NCI-H146 treated with DMSO at 0.1 percent for 48 hours (cell line): Measurements from ENCODE around the gene APOC3.

Experiments used
- DNase-seq: peaks from one replicate; lab custom pipeline; 2025; ENCODE audit not compliant: unreplicated experiment; lab: John Stamatoyannopoulos, UW

Gene APOC3

GRCh38 chr11:116847612-116848011 is 17.9 kb downstream of the APOC3 start:
- DNase-seq: no peak

DNA sequence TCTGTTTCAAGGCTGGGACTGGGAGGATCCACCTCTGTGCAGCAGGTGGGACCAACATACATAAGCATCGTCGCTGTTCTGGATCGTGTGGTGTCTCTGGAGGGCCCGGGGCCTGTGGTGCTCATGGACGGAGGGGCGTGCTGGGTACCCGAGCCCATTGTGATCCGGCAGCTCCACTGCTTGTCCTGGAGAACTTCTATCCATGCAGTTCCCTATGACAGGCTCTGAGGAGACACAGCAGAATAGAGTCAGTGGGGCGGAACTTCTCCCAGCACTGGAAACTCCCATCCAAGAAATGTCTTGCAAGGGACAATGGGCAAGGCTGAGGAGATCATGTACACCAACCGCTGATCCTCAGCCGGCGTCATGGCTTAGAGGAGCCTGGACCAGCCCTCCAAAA is 19.4 kb downstream of the APOC3 start:
- DNase-seq: no peak

- DNase-seq: no peak
These were observed 19.8 kb downstream of the APOC3 start for GRCh38 chr11:116849486-116849885.

DNA sequence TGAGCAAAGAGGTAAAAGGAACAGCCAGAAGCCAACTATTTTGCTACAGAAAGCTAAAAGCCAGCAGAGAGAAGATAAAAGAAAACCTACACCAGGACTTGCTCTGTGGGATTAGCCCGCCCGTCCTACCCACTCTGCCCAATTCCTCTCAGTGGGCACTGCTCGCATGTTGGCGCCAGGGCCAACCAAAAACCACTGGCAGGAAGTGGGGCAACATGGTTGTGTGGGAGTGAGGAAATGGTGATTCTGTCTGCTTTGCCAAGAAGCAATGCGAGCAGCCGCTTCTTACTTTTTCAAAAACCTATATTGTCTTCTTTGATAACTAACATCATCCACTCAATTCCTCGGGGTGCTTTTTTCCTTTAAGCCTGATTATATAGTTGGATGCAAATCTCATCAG is 21.9 kb downstream of the APOC3 start:
- no peak for DNase-seq

DNA sequence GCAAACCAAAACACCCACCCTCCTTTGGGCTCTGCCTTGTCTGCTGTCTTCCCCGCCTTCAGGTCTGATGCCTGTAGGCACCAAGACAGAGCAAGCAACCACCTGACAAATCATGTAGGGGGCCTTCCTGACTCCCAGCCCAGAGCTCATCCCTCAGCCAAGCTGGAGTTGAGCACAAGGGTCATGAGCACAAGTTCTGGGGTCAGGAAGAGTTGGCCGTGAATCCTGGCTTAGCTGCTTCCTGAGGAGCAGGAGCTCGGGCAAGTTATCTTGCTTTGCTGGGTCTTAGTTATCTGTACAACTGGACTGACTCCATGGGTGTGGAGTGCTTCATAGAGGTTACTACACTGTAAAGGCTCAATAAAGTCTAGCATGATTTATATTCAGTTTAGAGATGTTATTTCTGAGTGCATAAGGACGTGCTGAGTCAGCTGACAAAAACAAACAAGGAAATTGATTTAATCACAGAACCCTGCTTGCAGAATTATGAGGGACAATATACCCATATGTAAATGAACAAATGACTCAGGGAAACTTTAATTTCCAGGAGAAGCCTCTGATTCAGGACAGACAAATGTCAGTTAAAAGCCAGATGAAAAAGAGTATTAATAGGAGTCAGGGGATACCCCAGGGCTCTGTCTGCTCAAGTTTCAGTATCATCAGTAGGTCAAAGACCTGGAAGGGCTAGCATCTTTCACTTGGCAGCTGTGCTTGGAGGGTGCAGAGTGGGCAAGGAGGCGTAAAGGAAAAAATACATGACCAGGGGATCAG is 22.7 kb downstream of the APOC3 start:
- DNase-seq: no peak

DNA sequence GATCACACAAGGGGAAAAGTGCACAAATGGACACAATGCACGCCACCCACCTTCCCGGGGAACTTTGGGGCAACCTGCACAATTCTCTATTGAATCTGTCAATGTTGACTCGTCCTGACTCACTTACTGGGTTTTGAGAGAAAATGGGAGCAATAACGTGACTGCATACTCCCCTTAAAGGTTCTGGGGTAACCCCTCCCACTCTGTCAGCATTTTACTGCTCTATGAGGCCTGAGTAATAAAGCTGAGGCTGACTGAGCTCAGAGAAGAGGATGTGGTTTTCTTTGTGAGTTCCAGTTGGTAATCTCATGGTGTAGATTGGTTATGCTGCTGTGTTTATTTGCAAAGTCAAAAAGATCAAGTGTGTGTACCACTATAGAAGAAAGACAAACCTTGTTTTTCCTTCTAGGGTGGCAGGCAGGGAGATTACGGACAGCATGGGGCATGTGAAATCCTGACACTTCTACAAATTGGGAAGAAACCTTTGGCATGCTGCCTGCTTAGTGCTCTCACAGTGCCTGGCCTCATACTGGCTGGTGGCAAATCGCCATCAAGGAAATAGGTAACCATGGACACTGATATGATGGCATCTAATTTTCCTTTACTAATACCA is 23.9 kb downstream of the APOC3 start:
- no peak for DNase-seq

DNA sequence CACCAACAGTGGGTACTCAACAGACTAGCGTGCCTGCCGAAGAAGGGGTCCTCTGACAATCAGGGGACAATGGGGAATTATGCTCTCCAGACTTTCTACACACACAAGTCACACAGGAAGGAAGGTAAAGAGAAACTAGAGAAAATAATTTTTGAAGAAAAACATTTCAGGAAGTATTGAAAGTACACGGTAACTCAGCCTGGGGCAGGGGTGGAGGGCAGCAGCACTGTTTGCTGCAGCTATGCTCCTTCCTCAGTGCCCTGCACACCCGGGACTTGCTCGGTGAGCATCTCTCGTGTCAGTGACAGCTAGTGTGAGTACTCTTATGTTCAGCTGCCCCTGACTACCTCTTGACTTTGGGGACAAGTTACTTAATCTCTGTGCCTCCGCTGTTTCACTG is 25.7 kb downstream of the APOC3 start:
- DNase-seq: no peak

DNA sequence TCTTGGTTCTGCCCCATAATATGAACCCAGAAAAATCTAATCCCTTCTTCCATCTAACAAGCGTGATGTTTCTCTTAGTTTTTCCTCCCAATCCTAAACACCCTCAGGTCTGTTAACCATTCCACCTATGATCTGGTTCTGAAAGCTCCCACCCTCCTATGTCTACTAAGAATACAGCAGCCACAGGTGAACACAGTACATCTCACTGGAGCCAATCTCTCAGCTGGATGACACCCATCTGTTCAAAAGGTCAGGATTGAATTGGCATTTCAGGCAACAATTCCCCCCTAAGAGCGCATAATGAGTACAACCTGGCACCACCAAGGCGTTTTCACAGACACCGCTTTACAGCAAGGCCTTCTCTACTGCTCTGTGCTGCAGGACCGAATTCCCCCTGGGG is 26.7 kb downstream of the APOC3 start:
- no peak for DNase-seq

DNA sequence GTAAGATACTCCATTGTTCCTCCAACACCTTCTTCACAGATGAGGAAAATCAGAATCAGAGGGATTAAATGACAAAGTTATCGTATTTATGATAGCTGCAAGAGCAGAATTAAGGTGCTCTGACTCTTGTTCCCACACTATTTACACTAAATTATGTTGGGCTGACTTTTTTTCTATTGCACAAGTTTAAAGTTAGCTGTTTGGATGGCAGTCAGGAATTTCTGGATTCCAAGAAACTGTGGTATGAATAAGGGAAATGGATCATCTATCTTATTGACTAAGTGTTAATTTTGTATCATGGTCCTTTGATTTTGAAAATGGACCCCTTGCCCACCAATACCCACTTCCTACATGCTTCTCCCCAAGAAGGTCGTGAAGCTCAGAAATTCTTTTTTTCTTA is 27.6 kb downstream of the APOC3 start:
- no peak for DNase-seq

DNA sequence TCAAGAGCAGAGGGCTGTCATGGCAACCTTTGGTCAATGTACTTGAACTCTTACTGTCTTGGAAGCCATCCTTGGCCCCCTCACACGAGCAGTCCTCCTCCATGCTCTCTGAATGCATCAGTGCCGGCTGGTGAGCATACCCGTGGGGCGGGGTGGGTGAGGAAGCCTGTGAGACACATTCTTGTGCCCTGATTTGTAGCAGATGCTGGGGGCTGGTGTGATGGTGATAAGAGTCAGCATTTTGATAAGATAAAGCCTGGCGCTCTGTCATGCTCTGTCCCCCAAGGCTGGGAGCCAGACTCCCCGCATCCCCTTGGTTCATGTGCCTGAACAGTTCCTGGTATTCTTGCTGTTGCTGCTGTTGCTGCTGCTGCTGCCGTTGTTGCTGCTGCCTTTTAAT is 28.2 kb downstream of the APOC3 start:
- no peak for DNase-seq

DNA sequence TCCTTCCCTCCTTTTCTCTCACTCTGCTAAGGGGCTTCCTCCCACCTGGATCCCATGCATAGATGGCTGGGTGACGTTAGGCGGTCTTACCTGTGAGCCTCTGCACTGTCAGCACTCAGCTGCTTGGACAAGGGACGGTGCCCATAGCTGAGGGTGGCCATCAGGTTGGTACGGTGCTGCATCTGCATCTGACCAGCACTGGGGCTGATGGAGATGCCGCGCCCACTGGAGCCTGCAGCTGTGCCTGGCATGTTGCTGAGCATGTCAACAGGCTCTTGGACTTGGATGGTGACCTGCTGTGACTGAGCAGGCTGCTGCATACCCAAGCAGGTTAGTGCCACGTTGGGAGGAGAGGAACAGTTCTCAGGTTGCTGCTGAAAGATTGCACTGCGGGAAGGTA is 29.5 kb downstream of the APOC3 start:
- DNase-seq: no peak

- DNase-seq: no peak
These were observed 30.6 kb downstream of the APOC3 start for GRCh38 chr11:116860303-116860702.

DNA sequence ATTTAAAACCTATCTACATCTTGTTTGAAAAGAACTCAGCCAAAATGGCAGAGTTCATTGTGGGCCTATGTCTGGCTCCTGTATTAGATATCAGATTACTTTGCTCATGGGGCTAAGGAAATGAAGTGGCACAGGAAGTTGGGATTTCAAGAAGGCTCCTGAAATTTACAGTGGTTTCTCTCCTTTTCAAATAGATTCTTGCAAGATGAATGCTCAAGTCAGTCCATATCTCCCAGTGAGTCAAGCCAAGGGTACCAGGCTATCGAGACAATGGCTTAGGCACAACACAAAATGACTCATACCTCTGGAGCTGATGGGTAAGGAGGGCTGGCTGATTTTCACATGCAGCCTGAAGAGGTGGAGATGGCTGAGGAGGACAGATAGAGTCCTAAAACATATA is 31.8 kb downstream of the APOC3 start:
- no peak for DNase-seq

DNA sequence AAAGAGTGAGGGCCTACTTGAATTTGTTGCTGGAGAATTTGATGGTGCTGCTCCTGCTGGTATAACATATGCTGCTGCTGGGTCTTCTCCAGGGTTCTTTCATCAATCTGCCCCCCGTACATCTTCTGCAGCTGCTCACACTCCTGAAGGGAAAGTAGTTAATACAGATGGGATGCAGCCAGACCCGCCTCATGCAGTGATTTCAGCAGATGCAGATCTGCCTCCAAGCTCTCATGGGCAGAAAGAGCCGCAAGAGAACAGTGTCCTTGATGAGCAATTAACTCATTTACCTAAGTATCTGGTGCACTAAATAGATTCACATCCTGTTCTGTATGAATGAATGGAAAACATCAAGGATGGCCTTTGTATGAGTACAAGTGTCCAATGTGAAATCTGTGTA is 32.5 kb downstream of the APOC3 start:
- no peak for DNase-seq

- no peak for DNase-seq
These were observed 33.2 kb downstream of the APOC3 start for GRCh38 chr11:116862951-116863350.

DNA sequence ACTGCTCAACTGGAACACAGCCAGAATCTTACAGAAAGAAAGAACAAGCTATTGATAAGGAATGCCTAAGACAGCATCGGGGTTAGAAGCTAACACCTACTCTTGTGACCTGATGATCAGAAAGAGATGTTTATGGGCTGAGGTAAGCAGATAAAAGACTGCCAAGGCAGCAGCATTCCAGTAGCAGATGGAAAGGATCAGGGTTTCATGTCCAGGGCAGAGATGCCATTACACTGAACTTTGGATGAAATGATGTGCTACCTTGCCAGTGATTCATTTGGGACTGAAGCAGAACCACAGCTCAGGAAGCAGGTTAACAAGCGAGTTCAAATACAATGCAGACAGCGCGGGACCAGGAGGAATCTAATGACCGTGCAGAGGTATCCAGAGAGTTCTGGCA is 34.8 kb downstream of the APOC3 start:
- no peak for DNase-seq

DNA sequence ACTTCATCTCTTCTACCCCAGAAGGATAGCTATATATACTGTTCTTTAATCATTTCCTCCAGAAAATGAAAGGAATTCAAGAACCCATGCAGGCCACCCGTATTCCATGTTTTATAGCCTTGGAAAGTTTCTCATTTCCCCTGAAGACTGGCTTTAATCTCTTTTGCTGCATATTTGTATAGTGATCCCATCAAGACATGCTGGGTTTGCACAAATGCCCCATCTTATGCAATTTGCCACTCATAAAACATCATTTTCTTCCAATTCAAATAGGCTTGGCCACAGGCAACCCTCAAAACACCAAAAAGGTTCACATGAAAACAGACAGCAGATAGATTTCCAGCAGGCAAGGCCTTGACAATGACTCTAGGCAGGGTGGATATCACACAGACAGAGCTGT is 36.0 kb downstream of the APOC3 start:
- no peak for DNase-seq

DNA sequence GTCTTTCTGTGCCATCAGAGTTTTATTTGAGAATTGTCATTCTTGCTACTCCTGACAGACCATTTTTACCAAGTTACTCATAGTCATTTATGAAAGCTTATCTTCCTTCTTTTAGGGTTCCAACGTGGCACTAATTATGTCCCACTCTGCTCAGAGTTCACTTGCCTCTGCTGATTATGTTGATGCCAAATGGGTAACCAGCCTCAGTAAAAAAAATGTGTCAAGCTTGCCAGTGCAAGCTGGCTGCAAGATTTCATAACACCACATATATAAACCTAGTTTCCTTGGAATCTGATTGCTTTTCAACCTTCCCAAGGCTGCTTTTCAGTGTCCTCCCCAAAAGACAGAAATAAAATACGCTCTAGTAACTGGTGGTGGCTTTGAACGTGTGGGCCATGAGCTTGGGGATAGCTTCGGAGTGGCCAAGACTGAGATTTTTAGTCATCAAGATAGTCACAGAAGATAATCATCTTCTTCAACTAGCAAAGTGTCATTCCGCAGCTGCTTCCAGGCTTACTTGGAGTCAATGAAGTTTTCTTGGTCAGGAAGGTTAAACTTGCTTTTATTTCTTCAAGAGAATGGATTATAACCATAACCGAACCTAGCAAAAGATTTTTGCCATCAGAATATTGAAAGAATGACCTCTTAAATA is 37.2 kb downstream of the APOC3 start:
- DNase-seq: no peak

DNA sequence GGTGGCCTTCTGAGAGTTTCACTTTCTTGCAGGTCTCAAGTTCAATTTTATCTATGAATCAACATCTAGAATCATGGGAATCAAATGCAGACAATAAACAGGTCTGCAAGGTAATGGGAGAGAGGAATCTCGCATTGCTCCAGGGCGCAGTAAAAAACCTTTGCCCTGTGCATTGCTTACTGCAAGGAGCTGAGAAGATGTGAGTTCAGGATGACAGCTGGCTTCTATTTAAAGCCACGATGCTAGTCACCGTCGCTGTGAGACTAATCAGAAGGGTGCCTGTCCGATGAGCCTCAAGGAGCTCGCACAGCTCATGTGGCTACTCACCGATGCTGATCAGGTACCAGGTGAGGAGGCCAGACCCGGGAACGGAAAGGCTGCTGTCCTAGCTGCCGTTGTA is 37.9 kb downstream of the APOC3 start:
- DNase-seq: no peak

- DNase-seq: no peak
These were observed 38.4 kb downstream of the APOC3 start for GRCh38 chr11:116868066-116868465.

GRCh38 chr11:116869610-116870009 is 39.9 kb downstream of the APOC3 start:
- DNase-seq: no peak

DNA sequence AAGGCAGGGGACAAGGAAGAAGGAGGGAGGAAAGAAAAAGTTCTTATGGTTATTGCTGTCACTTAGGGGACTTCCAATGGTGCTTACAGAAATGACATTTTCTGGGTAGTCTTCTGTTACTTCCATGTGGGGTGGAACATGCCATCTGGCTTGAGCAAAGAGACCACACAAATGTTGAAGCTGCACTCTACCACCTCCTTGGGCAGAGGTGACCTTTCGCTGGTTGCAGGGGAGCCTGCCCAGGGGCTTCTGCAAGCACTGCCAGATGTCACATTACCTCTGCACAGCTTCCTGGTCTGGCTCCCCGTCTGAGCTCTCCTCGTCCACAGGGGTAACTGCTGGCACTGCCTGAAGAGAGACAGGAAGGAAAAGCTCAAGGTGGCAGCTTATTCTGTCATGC is 40.3 kb downstream of the APOC3 start:
- no peak for DNase-seq

DNA sequence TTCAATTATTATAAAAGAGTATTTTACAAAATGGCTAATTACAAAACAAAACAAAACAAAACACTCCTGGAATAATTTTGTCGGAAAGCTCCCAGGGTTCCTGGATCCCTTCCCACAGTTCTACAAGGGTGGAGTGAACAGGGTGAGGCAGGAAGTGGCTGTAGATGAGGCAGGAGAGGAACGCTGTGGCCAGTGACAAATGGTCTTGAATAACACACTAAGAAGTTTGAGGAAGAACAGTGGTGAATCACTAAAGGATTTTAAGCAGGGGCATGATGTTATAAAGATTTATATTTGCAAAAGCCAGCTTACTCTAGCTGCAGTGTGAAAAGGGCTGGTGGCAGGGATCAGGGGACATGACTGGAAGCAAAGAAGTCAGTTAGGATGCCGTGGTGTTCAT is 41.5 kb downstream of the APOC3 start:
- DNase-seq: no peak
